SU-DHL-6 (cell line): Measurements from ENCODE around the gene CTDP1.

Source experiments
- H2AFZ ChIP-seq: fragments of 200-600 bp; sonication (generic); 2 replicates; pipeline ENCODE4 v1.6.1; 2014; ENCODE audit warnings: low read depth, mild to moderate bottlenecking, moderate library complexity, mixed read lengths, antibody characterized with exemption, low read length; ENCODE audit not compliant: severe bottlenecking
- H3F3A ChIP-seq: fragments of 200-600 bp; shearing (Covaris generic); 2 replicates; pipeline ENCODE4 v1.6.0; 2016; ENCODE audit warnings: antibody characterized with exemption, mild to moderate bottlenecking; ENCODE audit not compliant: insufficient read depth
- H3K27ac ChIP-seq: fragments of 200-600 bp; sonication (generic); 2 replicates; pipeline ENCODE4 v1.5.1; 2016; ENCODE audit warnings: low read depth, mild to moderate bottlenecking, low read length, moderate library complexity, mixed read lengths
- H3K27me3 ChIP-seq: fragments of 200-600 bp; sonication (generic), shearing (Covaris generic); 2 replicates; pipeline ENCODE4 v1.6.0; 2014; ENCODE audit warnings: mild to moderate bottlenecking, low read length
- H3K36me3 ChIP-seq: fragments of 200-600 bp; sonication (generic); 2 replicates; pipeline ENCODE4 v1.6.1; 2014; ENCODE audit warnings: mild to moderate bottlenecking, low read length, mixed read lengths
- H3K4me2 ChIP-seq: fragments of 300-600, 200-600 bp; shearing (Covaris generic), sonication (generic); 2 replicates; pipeline ENCODE4 v1.6.0; 2014; ENCODE audit warnings: low read length, low read depth, mild to moderate bottlenecking; ENCODE audit not compliant: poor library complexity, severe bottlenecking
- H3K4me3 ChIP-seq: fragments of 200-600 bp; sonication (generic); 2 replicates; pipeline ENCODE4 v1.5.1; 2014; ENCODE audit warnings: antibody characterized with exemption, low read length, mild to moderate bottlenecking, mixed read lengths; ENCODE audit not compliant: insufficient read depth, poor library complexity, severe bottlenecking
- H3K79me2 ChIP-seq: fragments of 200-600 bp; sonication (generic); 2 replicates; pipeline ENCODE4 v1.6.1; 2014; ENCODE audit warnings: mild to moderate bottlenecking, low read length, moderate library complexity; ENCODE audit not compliant: insufficient read depth
- H3K9ac ChIP-seq: fragments of 200-600 bp; sonication (generic); 2 replicates; pipeline ENCODE4 v1.7.0; 2014; ENCODE audit warnings: mild to moderate bottlenecking, low read length
- H3K9me2 ChIP-seq: fragments of 200-600 bp; sonication (generic); replicated peaks from 2 replicates; pipeline ENCODE4 v1.6.1; 2014; ENCODE audit warnings: low read length; ENCODE audit not compliant: insufficient read depth
- H3K9me3 ChIP-seq: fragments of 200-600 bp; sonication (generic); 2 replicates; pipeline ENCODE4 v1.6.1; 2014; ENCODE audit warnings: low read length, mixed read lengths; ENCODE audit not compliant: insufficient read depth
- H4K20me1 ChIP-seq: fragments of 200-600 bp; sonication (generic); 2 replicates; pipeline ENCODE4 v1.6.1; 2014; ENCODE audit warnings: low read depth, mild to moderate bottlenecking, antibody characterized with exemption, low read length, moderate library complexity, mixed read lengths
- CTCF ChIP-seq: fragments of 200-600 bp; sonication (generic); IDR thresholded peaks from one replicate; pipeline ENCODE4 v1.5.1; 2017; ENCODE audit warnings: antibody characterized with exemption, mild to moderate bottlenecking, low read length, moderate library complexity; ENCODE audit not compliant: insufficient read depth, poor library complexity, severe bottlenecking
- EZH2phosphoT487 ChIP-seq: fragments of 200-600 bp; sonication (generic), shearing (Covaris generic); conservative IDR thresholded peaks from 2 replicates; pipeline ENCODE4 v1.6.1; 2018; ENCODE audit warnings: mild to moderate bottlenecking, antibody characterized with exemption, low read length, moderate library complexity, mixed read lengths

Gene CTDP1

GRCh38 chr18:79733135-79733701, 53.6 kb downstream of the CTDP1 start:
- Histone ChIP-seq H3F3A (no peaks in the 10 kb centered on the region), H3K4me2 (no peak overlapping the region), H2AFZ (no peak overlapping the region), H3K4me3 (no peak overlapping the region), H3K27ac (no peak overlapping the region), H3K9me2 (no peaks in the 10 kb centered on the region), H3K27me3 (no peaks in the 10 kb centered on the region), H3K9ac (no peak overlapping the region), H3K36me3 (peaks cover 27% of the 10 kb centered on the region), H3K79me2 (no peaks in the 10 kb centered on the region; the same call in 1 of the 2 replicates), H3K9me3 (no peaks in the 10 kb centered on the region), H4K20me1 (no peaks in the 10 kb centered on the region)
- no peak for TF ChIP-seq EZH2phosphoT487
- no peak for TF ChIP-seq CTCF

DNA sequence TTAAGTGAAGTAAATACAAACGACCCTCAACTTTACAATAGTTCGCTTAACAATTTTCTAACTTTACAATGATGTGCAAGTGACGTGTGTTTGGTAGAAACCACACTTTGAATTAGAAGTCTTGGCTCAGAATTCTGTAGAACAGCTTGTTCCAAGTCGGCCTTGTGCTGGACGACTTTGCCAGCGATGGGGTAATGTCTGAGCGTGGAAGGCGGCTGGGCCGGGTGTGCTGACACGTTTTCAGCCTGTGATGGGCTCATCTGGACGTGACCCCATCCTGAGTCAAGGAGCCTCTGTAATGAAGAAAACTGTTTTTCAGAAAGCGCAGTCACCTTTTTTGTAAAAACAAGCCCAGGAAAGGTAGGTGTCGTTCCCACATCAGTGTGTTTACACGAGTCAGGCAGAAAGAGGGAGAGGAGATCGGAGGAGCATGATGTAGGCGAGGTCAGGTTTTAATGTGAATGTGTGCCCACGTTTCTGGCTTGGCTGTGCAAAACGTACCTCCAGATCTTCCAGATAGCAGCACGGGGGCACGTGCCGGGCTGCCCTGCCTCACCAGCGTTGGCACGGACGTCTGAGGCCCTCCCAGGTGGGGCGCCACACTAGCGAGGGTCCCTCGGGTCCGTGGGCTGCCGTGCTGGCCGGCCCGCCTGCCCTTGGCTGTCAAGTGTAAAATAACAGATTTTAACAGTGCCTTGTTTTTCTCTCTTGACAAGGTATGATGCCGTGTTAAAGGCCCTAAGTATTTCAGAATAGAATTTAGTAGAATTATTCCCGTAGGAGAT, 54.6 kb downstream of the CTDP1 start:
- Histone ChIP-seq H4K20me1 (no peaks in the 10 kb centered on the region), H3K36me3 (peaks cover 27% of the 10 kb centered on the region), H3K4me2 (no peak overlapping the region), H3K4me3 (no peak overlapping the region), H3K9me3 (no peaks in the 10 kb centered on the region), H3F3A (no peaks in the 10 kb centered on the region), H3K79me2 (peaks cover 1% of the 10 kb centered on the region; the same call in 1 of the 2 replicates), H2AFZ (no peak overlapping the region), H3K9me2 (no peaks in the 10 kb centered on the region), H3K27ac (no peak overlapping the region), H3K9ac (no peak overlapping the region), H3K27me3 (no peaks in the 10 kb centered on the region)
- TF ChIP-seq CTCF: no peak

GRCh38 chr18:79735071-79735980, 55.7 kb downstream of the CTDP1 start:
- TF ChIP-seq CTCF (no peak), EZH2phosphoT487 (no peak)
- no peaks in the 10 kb centered on the region for H4K20me1 ChIP-seq
- H3K4me3 ChIP-seq: no peak overlapping the region
- no peak overlapping the region for H3K4me2 ChIP-seq
- peaks cover 19% of the 10 kb centered on the region for H3K36me3 ChIP-seq
- peaks cover 4% of the 10 kb centered on the region for H3K79me2 ChIP-seq
- H3K9ac ChIP-seq: no peak overlapping the region
- H2AFZ ChIP-seq: no peak overlapping the region
- no peak overlapping the region for H3K27ac ChIP-seq
- H3K9me2 ChIP-seq: no peaks in the 10 kb centered on the region
- H3F3A ChIP-seq: no peaks in the 10 kb centered on the region
- H3K9me3 ChIP-seq: no peaks in the 10 kb centered on the region
- H3K27me3 ChIP-seq: no peaks in the 10 kb centered on the region
